GM12878 (cell line): ENCODE data around the gene NPR2. TPM values are rescaled to one million over a fixed set of nuclear protein-coding genes. Genes with fewer than 3 reads are reported as not detected.

Source experiments
- ATAC-seq: fragments of 200-7000 bp; cut with Tn5 transposase; 3 replicates; pipeline ENCODE4 v1.9.1; 2020; ENCODE audit warnings: mild to moderate bottlenecking, moderate library complexity
- BruUV-seq: library from RNA; stranded (reverse); fragments of 400-500 nt; replicated peaks from 2 replicates; lab custom pipeline; 2021; lab: Mats Ljungman, UMichigan
- CTCF ChIA-PET: fragments of 300-600 bp; sonication (Branson Sonifier 250); formaldehyde crosslinking; extraction: SDS; loops from one replicate; lab custom pipeline; 2021; ENCODE audit warnings: inconsistent platforms; lab: Yijun Ruan, JAX
- POLR2A ChIA-PET: fragments of 350-600 bp; formaldehyde crosslinking; extraction: SDS; loops from one replicate; lab custom pipeline; 2021; ENCODE audit warnings: inconsistent platforms; lab: Charles Lee
- RAD21 ChIA-PET: fragments of 300-600 bp; sonication (Branson Sonifier 250); formaldehyde crosslinking; loops from one replicate; lab custom pipeline; 2023; ENCODE audit warnings: antibody characterized with exemption; ENCODE audit not compliant: unreplicated experiment; lab: Charles Lee
- SMC1A ChIA-PET: fragments of 300-600 bp; sonication (Branson Sonifier 250); formaldehyde crosslinking; loops from one replicate; lab custom pipeline; 2023; ENCODE audit not compliant: unreplicated experiment, uncharacterized antibody; lab: Charles Lee
- DNase-seq: peaks from one replicate; pipeline ENCODE4 v3.0.0-alpha.2; 2011; ENCODE audit warnings: low read depth, low spot score
- FAIRE-seq: peaks from 3 replicates; lab custom pipeline; 2011; peaks lifted over from hg19 to GRCh38; lab: Jason Lieb, UNC
- H2AFZ ChIP-seq: 2 replicates; pipeline ENCODE4 v1.6.0; 2011; ENCODE audit warnings: low read depth, low read length, control low read depth; ENCODE audit not compliant: control insufficient read depth
- H3K27ac ChIP-seq: 2 replicates; pipeline ENCODE4 v1.5.1; 2011; ENCODE audit warnings: control low read depth; ENCODE audit not compliant: control insufficient read depth, insufficient read depth
- H3K27me3 ChIP-seq, 2 experiments: replicated peaks in 1 of 2; 2 replicates each; pipeline versions ENCODE4 v1.6.0 to v1.6.1; 2011; ENCODE audit warnings: low read length in 1 of 2; ENCODE audit not compliant: control insufficient read depth in 2 of 2, insufficient read depth in 2 of 2
- H3K36me3 ChIP-seq, 2 experiments: 2 replicates each; pipeline ENCODE4 v1.5.1; 2011; ENCODE audit warnings: low read length in 1 of 2; ENCODE audit not compliant: control insufficient read depth in 2 of 2, insufficient read depth in 2 of 2
- H3K4me1 ChIP-seq: 2 replicates; pipeline ENCODE4 v1.6.1; 2011; ENCODE audit warnings: mild to moderate bottlenecking, low read length, moderate library complexity, mixed read lengths; ENCODE audit not compliant: control insufficient read depth, insufficient read depth
- H3K4me2 ChIP-seq: 2 replicates; pipeline ENCODE4 v1.6.0; 2011; ENCODE audit warnings: control low read depth; ENCODE audit not compliant: control insufficient read depth, insufficient read depth
- H3K4me3 ChIP-seq: fragments of 200-600 bp; sonication (generic); 2 replicates; pipeline ENCODE4 v1.5.1; 2016
- H3K79me2 ChIP-seq: 2 replicates; pipeline ENCODE4 v1.6.0; 2011; ENCODE audit warnings: low read length; ENCODE audit not compliant: control insufficient read depth, insufficient read depth
- H3K9ac ChIP-seq: 2 replicates; pipeline ENCODE4 v1.8.0; 2011; ENCODE audit warnings: low read length, control low read depth, mixed read lengths; ENCODE audit not compliant: control insufficient read depth, insufficient read depth
- H3K9me3 ChIP-seq: replicated peaks from 3 replicates; pipeline ENCODE4 v1.5.1; 2011; ENCODE audit warnings: mild to moderate bottlenecking, low read length; ENCODE audit not compliant: control insufficient read depth, insufficient read depth
- H4K20me1 ChIP-seq: 2 replicates; pipeline ENCODE4 v1.6.0; 2011; ENCODE audit not compliant: control insufficient read depth, insufficient read depth
- BMI1 ChIP-seq: fragments of 450-650 bp; IDR thresholded peaks from 2 replicates; pipeline ENCODE4 v1.6.1; 2016; ENCODE audit warnings: mild to moderate bottlenecking, moderate library complexity, borderline replicate concordance
- CEBPB ChIP-seq, 2 experiments: fragments of 150-350 bp in 1 of 2; IDR thresholded peaks; 2 replicates each; pipeline ENCODE4 v1.6.1; 2012 to 2014; ENCODE audit warnings: low read depth in 2 of 2, low read length in 2 of 2, borderline replicate concordance in 1 of 2, inconsistent platforms in 1 of 2
- CEBPZ ChIP-seq: fragments of 150-350 bp; IDR thresholded peaks from 2 replicates; pipeline ENCODE4 v1.6.1; 2016; ENCODE audit warnings: low read depth, low read length
- CREM ChIP-seq: IDR thresholded peaks from 2 replicates; pipeline ENCODE4 v1.6.1; 2014; ENCODE audit warnings: antibody characterized with exemption, low read depth
- E4F1 ChIP-seq: fragments of 450-650 bp; IDR thresholded peaks from 2 replicates; pipeline ENCODE4 v1.6.1; 2018; ENCODE audit warnings: borderline replicate concordance, mild to moderate bottlenecking; ENCODE audit not compliant: partially characterized antibody
- ETV6 ChIP-seq, 2 experiments: fragments of 450-650 bp in 1 of 2; IDR thresholded peaks in 1 of 2; conservative IDR thresholded peaks in 1 of 2; 2 replicates each; pipeline ENCODE4 v1.6.1; 2014; ENCODE audit warnings: antibody characterized with exemption in 1 of 2, borderline replicate concordance in 1 of 2, low read depth in 1 of 2, mild to moderate bottlenecking in 1 of 2, moderate library complexity in 1 of 2
- JUNB ChIP-seq: IDR thresholded peaks from 2 replicates; pipeline ENCODE4 v1.6.1; 2016; ENCODE audit warnings: antibody characterized with exemption, mild to moderate bottlenecking
- LARP7 ChIP-seq: fragments of 450-650 bp; IDR thresholded peaks from 2 replicates; pipeline ENCODE4 v1.6.1; 2017; ENCODE audit warnings: mild to moderate bottlenecking
- PAX5 ChIP-seq: IDR thresholded peaks from 2 replicates; pipeline ENCODE4 v1.6.1; 2011; ENCODE audit warnings: low read depth, low read length, borderline replicate concordance
- USF2 ChIP-seq: IDR thresholded peaks from 2 replicates; pipeline ENCODE4 v1.6.1; 2011; ENCODE audit warnings: low read depth, low read length, improper control_type of control experiment, borderline replicate concordance
- ZBTB40 ChIP-seq: fragments of 450-650 bp; IDR thresholded peaks from 2 replicates; pipeline ENCODE4 v1.6.1; 2016; ENCODE audit warnings: mild to moderate bottlenecking, moderate library complexity, borderline replicate concordance
- WGBS: methylation state at CpG from one replicate; pipeline ENCODE4 v1.1.6; 2016; ENCODE audit warnings: low lambda C conversion rate; ENCODE audit not compliant: insufficient replicate concordance, insufficient coverage; ENCODE audit errors: missing lambda C conversion rate; 5-methylcytosine and 5-hydroxymethylcytosine counted together
- in situ Hi-C: fragments of 300-500 bp; cut with MboI; formaldehyde crosslinking; loops from 9 replicates; pipeline ENCODE4 v1.14.3; 2018; ENCODE audit warnings: mixed read lengths
- intact Hi-C: fragments of 100-400 bp; cut with micrococcal nuclease; formaldehyde crosslinking; loops from one replicate; pipeline ENCODE4 v1.14.2; 2022; ENCODE audit not compliant: unreplicated experiment
- polyA plus RNA-seq, 11 experiments: library from polyadenylated mRNA; depleted of rRNA in 4 of 11; unstranded in 6 of 11; stranded (reverse) in 5 of 11; fragments of >200 nt; fragmentation: Nextera tagmentation in 4 of 11; fragmentation: Illumina TruSeq in 1 of 11; extraction: Ambion mirVana in 4 of 11; extraction: Trizol in 1 of 11; gene quantifications; 1 replicate in 1 of 11; 2 replicates in 10 of 11; pipeline versions ENCODE4 v1.2.1 to v1.2.3, GENCODE V29; 2011 to 2016; ENCODE audit warnings: inconsistent platforms in 2 of 11, missing spikeins in 2 of 11, low read depth in 1 of 11
- total RNA-seq, 4 experiments: library from RNA; depleted of rRNA in 3 of 4; stranded (reverse); fragments of >200 nt in 3 of 4; fragmentation: Illumina TruSeq in 1 of 4; extraction: Trizol in 1 of 4; gene quantifications; 2 replicates each; pipeline versions ENCODE4 v1.2.1 to v1.2.3, GENCODE V29; 2013 to 2021

Gene NPR2
- total and polyA plus RNA-seq, 10 of the 15 experiments (the other 5 are each of a cell fraction or from before 2014, with no cell fraction given): 2.0 to 20.9 (median 6.8) TPM

- no peak for TF ChIP-seq CEBPZ
- no peak for TF ChIP-seq USF2
- no peak for TF ChIP-seq JUNB
- TF ChIP-seq ETV6 (conservative IDR thresholded peaks at IDR 0.05 in 1 of 2, IDR thresholded peaks at IDR 0.05 in 1 of 2; ENCODE audit: borderline replicate concordance in 1 of 2, low read depth in 1 of 2): no peak
- TF ChIP-seq LARP7: no peak
- TF ChIP-seq CREM: no peak
Observed at GRCh38 chr9:35808433-35808832, 17.0 kb downstream of the NPR2 start (continued).

GRCh38 chr9:35810122-35810521 lies 18.7 kb downstream of the NPR2 start:
- intact Hi-C loops: loop anchor here (10.0 kb wide), 2 partner anchors 205 to 695 kb away; partner anchors contain the start of genes ATOSB and TESK1
- H3K4me2 ChIP-seq: no peak overlapping the region
- 95% methylated on average over 7 of the region's 7 CpGs for WGBS
- peaks cover 33% of the 10 kb centered on the region for H3K4me1 ChIP-seq
- H3K9me3 ChIP-seq: no peaks in the 10 kb centered on the region
- H3K27ac ChIP-seq: no peak overlapping the region
- ChIA-PET CTCF (interaction anchor here (1.4 to 4.8 kb wide), 2 partner anchors 17 to 20 kb away, joined by 5 to 51 read pairs; partner anchors contain the start of genes FAM221B and TMEM8B), RAD21 (no interaction called here), SMC1A (no interaction called here), POLR2A (no interaction called here)
- H2AFZ ChIP-seq: no peak overlapping the region
- H3K36me3 ChIP-seq: peaks cover 5 to 20% of the 10 kb centered on the region in 2 experiments
- DNase-seq (no peak), FAIRE-seq (no peak), ATAC-seq (no peak)
- no peaks in the 10 kb centered on the region for H3K27me3 ChIP-seq
- no peak overlapping the region for H3K4me3 ChIP-seq
- H4K20me1 ChIP-seq: no peaks in the 10 kb centered on the region
- peaks cover 3% of the 10 kb centered on the region for H3K79me2 ChIP-seq
- in situ Hi-C loops: loop anchor here (10.0 kb wide), 1 partner anchor 705 kb away; the partner anchor contains the start of gene STOML2
- H3K9ac ChIP-seq: no peak overlapping the region
- no TSS peak for BruUV-seq
- no peak for TF ChIP-seq PAX5
- TF ChIP-seq BMI1: no peak
- TF ChIP-seq E4F1: no peak
- no peak for TF ChIP-seq ZBTB40
- TF ChIP-seq CEBPB (IDR thresholded peaks at IDR 0.05; ENCODE audit: borderline replicate concordance in 1 of 2, low read depth in 2 of 2, low read length in 2 of 2): no peak
